H54 (cell line): Measurements from ENCODE around the gene CNTN5.

Experiments
- DNase-seq: peaks from one replicate; pipeline ENCODE4 v3.0.0; 2011; ENCODE audit warnings: low spot score, mixed read lengths; ENCODE audit not compliant: insufficient read length
- FAIRE-seq: peaks from 3 replicates; lab custom pipeline; 2011; peaks lifted over from hg19 to GRCh38; lab: Jason Lieb, UNC
- POLR2A ChIP-seq: IDR thresholded peaks from 2 replicates; pipeline ENCODE4 v1.6.1; 2011; ENCODE audit warnings: low read depth, mild to moderate bottlenecking, low read length

Gene CNTN5

DNA sequence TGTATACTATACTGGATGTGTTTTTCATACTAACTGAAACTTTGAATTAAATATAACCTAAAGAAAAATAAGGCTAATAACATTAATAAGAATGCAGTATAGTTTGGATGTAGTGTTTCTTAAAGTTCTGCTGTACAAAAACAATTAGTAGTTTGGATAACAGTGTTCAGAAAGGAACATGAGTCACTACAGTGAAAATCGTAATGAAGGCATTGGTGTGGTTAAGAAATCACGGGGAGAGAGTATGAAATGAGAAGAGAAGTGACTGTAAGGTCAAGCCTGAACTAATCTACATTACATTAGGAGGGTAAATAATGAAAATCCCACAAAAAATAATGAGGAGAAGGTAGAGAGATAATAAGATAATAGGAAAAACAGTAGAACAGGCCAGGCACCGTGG lies 939.8 kb downstream of the CNTN5 start:
- no peak for FAIRE-seq
- no peak for TF ChIP-seq POLR2A
- no peak for DNase-seq

DNA sequence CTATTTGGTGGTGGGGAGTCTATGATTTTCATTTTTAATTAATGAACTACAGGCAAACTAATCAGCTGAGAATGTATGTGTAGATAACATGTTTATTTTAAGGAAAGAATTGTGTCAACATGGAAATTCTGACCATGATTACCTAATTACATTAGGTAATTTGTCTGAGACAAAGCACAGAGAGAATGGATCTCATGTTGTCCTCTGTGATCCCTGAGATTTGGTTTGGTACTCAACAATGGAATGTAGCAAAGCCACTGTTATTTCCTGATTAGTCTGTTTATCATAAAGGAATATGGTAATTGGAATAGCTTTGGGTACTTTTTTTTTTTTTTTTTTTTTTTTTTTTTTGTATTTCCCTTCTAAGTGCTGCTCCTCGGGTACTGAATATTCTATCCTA lies 947.6 kb downstream of the CNTN5 start:
- no peak for TF ChIP-seq POLR2A
- DNase-seq (no peak), FAIRE-seq (no peak)

- no peak for DNase-seq
- FAIRE-seq, result no peak
- TF ChIP-seq POLR2A, result no peak
Measured at GRCh38 chr11:99973993-99974392, 953.2 kb downstream of the CNTN5 start.

DNA sequence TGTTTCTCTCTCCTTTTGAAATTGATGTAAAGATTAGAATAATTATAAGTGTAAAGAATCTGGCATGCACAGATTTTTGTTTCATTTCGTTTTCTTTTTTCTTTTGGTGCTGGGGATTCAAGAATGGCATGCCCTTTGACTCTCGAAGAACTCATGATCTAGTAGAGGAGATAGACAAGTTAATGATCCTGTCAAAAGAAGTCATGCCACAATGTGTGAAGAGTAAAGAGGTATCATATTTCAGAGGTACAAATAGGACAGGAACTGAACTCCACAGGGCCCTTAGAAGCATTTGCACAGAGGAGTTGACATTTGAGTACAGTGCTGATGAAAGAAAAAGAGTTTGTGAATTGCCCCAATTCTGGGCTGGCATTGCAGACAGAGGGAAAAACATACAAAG lies 958.3 kb downstream of the CNTN5 start:
- DNase-seq (no peak), FAIRE-seq (no peak)
- TF ChIP-seq POLR2A, result no peak

- no peak for FAIRE-seq
Measured at GRCh38 chr11:99987821-99988470, 967.2 kb downstream of the CNTN5 start.

DNA sequence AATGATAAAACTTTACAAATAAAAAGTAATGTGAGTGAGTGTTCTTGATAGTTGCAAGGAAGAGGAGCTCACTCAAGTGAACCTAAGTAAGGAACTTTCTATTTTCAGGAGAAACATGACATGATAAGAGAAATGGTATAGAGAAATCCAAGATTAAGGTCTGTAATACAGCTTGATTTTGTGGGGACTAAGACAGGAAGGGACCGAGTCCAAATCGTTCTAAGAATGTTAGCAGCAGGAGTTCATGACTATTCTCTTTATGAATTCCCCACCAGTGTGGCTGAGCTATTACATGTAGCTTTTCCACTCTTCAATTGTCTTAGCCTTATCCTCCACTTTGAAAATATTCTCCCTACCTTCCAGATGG lies 967.7 kb downstream of the CNTN5 start:
- no peak for TF ChIP-seq POLR2A
- no peak for DNase-seq
- FAIRE-seq, result no peak

More at GRCh38 chr11:99987821-99988470, 967.2 kb downstream of the CNTN5 start:
- no peak for DNase-seq
- no peak for TF ChIP-seq POLR2A

GRCh38 chr11:100003985-100004384 lies 983.2 kb downstream of the CNTN5 start:
- TF ChIP-seq POLR2A, result no peak
- no peak for DNase-seq
- no peak for FAIRE-seq

DNA sequence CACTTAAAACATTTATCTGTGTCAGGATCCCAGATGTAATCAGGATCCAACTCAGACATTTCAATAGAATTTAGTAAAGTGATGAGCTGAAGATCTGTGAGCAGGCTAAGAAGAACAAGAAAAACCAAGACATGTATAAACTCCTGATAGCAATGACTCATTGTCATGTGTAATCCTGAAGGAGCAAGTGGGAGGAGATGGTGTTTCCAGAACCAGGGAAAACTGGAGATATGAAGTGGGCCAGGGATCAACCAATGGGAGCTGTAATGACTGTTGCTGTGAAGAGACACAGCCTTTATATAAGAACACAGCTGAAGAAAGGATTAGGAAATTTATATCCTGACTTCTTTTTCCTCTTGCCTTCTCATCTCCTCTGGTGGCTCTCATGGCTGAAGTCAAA lies 983.8 kb downstream of the CNTN5 start:
- FAIRE-seq (no peak), DNase-seq (no peak)
- no peak for TF ChIP-seq POLR2A

DNA sequence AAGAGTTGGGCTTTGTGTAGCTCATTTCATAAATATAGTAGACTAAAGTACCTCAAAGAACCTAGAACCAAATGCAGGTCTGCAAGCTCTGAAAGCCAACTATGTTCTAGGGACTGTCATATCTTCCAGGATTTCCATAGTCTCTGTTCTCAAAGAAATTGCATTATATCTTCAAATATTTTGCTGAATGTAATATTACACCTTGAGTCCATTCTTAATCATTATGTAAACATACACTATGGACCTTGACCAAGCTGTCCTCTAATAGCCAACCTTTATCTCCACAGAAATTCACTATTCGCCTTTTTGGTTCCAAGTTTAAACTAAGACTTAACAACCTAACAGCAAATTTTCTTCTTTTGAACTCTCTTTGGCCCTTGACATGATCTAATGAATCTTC lies 987.7 kb downstream of the CNTN5 start:
- FAIRE-seq, result no peak
- TF ChIP-seq POLR2A, result no peak
- DNase-seq, result no peak

DNA sequence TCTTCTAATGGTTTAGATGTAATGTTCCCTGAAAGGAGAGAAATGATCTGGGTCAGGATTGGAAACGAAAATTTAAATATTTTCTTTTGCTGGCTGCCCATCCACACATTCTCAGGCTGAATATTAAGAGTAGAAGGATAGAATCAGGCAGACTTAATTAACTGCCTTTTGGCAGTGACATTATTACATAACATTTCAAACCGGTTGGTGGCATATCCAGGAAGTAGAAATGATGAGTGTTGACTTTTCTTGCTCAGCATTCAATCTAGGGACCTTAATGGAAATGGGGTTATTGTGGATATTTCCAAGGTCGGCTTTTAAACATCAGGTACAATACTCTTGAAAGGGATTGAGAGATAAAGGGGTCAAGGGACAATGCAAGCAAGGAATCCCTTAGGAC lies 989.0 kb downstream of the CNTN5 start:
- no peak for TF ChIP-seq POLR2A
- no peak for FAIRE-seq
- DNase-seq, result no peak

DNA sequence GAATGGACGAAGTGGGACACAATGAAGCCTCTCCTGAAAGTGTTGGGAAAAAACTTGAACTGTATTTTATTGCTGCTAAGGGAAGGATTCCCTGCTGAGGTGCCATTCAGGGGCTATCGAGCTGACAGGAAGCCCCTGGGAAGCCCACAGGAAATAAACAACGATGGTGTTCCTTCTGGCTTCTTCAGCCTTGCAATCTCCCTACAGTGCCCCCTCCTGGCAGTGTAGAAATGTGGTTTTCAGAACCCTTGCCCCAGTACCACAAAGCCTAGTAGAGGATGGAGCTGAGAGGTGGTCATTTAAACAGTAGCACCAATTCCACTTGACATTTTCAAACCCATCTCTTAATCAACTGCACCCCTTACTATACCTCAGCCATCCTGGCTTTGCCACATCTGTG lies 989.6 kb downstream of the CNTN5 start:
- no peak for TF ChIP-seq POLR2A

GRCh38 chr11:100011697-100012096 lies 990.9 kb downstream of the CNTN5 start:
- no peak for TF ChIP-seq POLR2A
- FAIRE-seq, result no peak
- DNase-seq, result no peak

More for the DNA sequence above, 989.6 kb downstream of the CNTN5 start:
- DNase-seq (no peak), FAIRE-seq (no peak)

GRCh38 chr11:100013011-100013410 lies 992.3 kb downstream of the CNTN5 start:
- no peak for DNase-seq
- FAIRE-seq, result no peak
- no peak for TF ChIP-seq POLR2A

- DNase-seq (no peak), FAIRE-seq (no peak)
- TF ChIP-seq POLR2A, result no peak
Measured at GRCh38 chr11:100031973-100032372, 1011.2 kb downstream of the CNTN5 start.

DNA sequence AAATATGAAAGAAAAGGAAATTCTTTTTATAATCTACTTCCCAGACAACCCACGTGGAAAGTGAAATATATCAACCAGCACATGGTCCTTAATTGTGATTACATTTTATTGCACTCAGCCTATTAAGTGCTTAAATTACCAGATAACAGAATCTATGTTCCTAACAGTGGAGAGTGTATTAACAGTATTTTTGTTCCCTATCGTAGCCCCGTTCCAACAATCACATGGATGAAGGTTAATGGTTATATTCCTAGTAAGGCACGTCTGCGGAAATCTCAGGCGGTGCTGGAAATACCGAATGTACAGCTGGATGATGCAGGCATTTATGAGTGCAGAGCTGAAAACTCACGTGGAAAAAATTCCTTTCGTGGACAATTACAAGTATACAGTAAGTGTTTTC lies 1040.3 kb downstream of the CNTN5 start:
- DNase-seq, result no peak
- TF ChIP-seq POLR2A, result no peak
- no peak for FAIRE-seq
